Neural crest cell (in vitro differentiated cells): ENCODE data around the gene CCDC178. TPM values are rescaled to one million over a fixed set of nuclear protein-coding genes. Genes with fewer than 3 reads are reported as not detected.

Source experiments
- DNase-seq: peaks from one replicate; pipeline ENCODE4 v3.0.0; 2021; ENCODE audit warnings: low read depth, mixed read lengths, low spot score
- H3K27ac Mint-ChIP-seq: one replicate; pipeline ENCODE4 v1.8.0; 2021; ENCODE audit warnings: mild to moderate bottlenecking, mixed read lengths; ENCODE audit not compliant: unreplicated experiment
- H3K27me3 Mint-ChIP-seq: 2 replicates; pipeline ENCODE4 v1.8.0; 2021; ENCODE audit warnings: low read depth, mild to moderate bottlenecking, mixed read lengths
- H3K36me3 Mint-ChIP-seq: 2 replicates; pipeline ENCODE4 v1.8.0; 2021; ENCODE audit warnings: low read depth, mild to moderate bottlenecking, mixed read lengths
- H3K4me1 Mint-ChIP-seq: 2 replicates; pipeline ENCODE4 v1.8.0; 2021; ENCODE audit warnings: mixed read lengths
- H3K4me3 Mint-ChIP-seq: one replicate; pipeline ENCODE4 v1.8.0; 2021; ENCODE audit warnings: mild to moderate bottlenecking, mixed read lengths
- H3K9me3 Mint-ChIP-seq: 2 replicates; pipeline ENCODE4 v1.8.0; 2021; ENCODE audit warnings: mixed read lengths
- CTCF ChIP-seq: fragments of 200-600 bp; sonication (generic); conservative IDR thresholded peaks from 2 replicates; pipeline ENCODE4 v1.5.0; 2021; ENCODE audit warnings: antibody characterized with exemption, mild to moderate bottlenecking
- total RNA-seq: library from RNA; stranded (reverse); gene quantifications from 2 replicates; pipeline ENCODE4 v1.2.1, GENCODE V29; 2021

Gene CCDC178
- total RNA-seq, 1 donor from 2014 or later: 0.42 TPM

- H3K36me3 Mint-ChIP-seq: no peaks in the 10 kb centered on the region
- H3K27ac Mint-ChIP-seq: no peak overlapping the region
- TF ChIP-seq CTCF: no peak
- H3K9me3 Mint-ChIP-seq: no peaks in the 10 kb centered on the region
- H3K27me3 Mint-ChIP-seq: no peaks in the 10 kb centered on the region
- DNase-seq: no peak
- H3K4me1 Mint-ChIP-seq: no peaks in the 10 kb centered on the region
- no peak overlapping the region for H3K4me3 Mint-ChIP-seq
Observed at GRCh38 chr18:33288082-33288716, 152.3 kb downstream of the CCDC178 start.

- Mint-ChIP-seq H3K36me3 (no peaks in the 10 kb centered on the region), H3K9me3 (no peaks in the 10 kb centered on the region), H3K27me3 (no peaks in the 10 kb centered on the region), H3K4me1 (no peaks in the 10 kb centered on the region), H3K4me3 (no peak overlapping the region), H3K27ac (no peak overlapping the region)
- TF ChIP-seq CTCF: no peak
- DNase-seq: no peak
Observed at GRCh38 chr18:33282709-33283333, 157.7 kb downstream of the CCDC178 start.

GRCh38 chr18:33282142-33282541 lies 158.4 kb downstream of the CCDC178 start:
- no peak for TF ChIP-seq CTCF
- H3K4me1 Mint-ChIP-seq: no peaks in the 10 kb centered on the region
- no peaks in the 10 kb centered on the region for H3K9me3 Mint-ChIP-seq
- no peaks in the 10 kb centered on the region for H3K27me3 Mint-ChIP-seq
- no peak overlapping the region for H3K4me3 Mint-ChIP-seq
- H3K36me3 Mint-ChIP-seq: no peaks in the 10 kb centered on the region
- DNase-seq: no peak
- no peak overlapping the region for H3K27ac Mint-ChIP-seq

- H3K9me3 Mint-ChIP-seq: no peaks in the 10 kb centered on the region
- no peak overlapping the region for H3K4me3 Mint-ChIP-seq
- DNase-seq: no peak
- no peaks in the 10 kb centered on the region for H3K27me3 Mint-ChIP-seq
- no peak for TF ChIP-seq CTCF
- H3K4me1 Mint-ChIP-seq: no peaks in the 10 kb centered on the region
- H3K36me3 Mint-ChIP-seq: no peaks in the 10 kb centered on the region
- H3K27ac Mint-ChIP-seq: no peak overlapping the region
Observed at GRCh38 chr18:33277431-33277830, 163.1 kb downstream of the CCDC178 start.

GRCh38 chr18:33275843-33276242 lies 164.7 kb downstream of the CCDC178 start:
- H3K27me3 Mint-ChIP-seq: no peaks in the 10 kb centered on the region
- no peak for TF ChIP-seq CTCF
- H3K36me3 Mint-ChIP-seq: no peaks in the 10 kb centered on the region
- no peaks in the 10 kb centered on the region for H3K4me1 Mint-ChIP-seq
- DNase-seq: no peak
- no peaks in the 10 kb centered on the region for H3K9me3 Mint-ChIP-seq
- no peak overlapping the region for H3K27ac Mint-ChIP-seq
- H3K4me3 Mint-ChIP-seq: no peak overlapping the region
